Stimulated activated naive CD8-positive, alpha-beta T cell treated with anti-CD3 and anti-CD28 coated beads, Interleukin-15, Interleukin-2, amounts not matched to agents 100 U/mL and 50 U/mL, for 24 hours (primary cell): ENCODE data around the gene BRD2.
"Not testable (repeated sequence)": the region's sequence is repeated elsewhere in the genome, so short reads cannot be mapped to it uniquely, and the experiment has no call there.

Source experiments
- ATAC-seq: fragments of 150-1000 bp; cut with Tn5 transposase; one replicate; pipeline ENCODE4 v1.10.0; 2021
- DNase-seq: peaks from one replicate; pipeline ENCODE4 v3.0.0; 2021

BRD2 gene

DNA sequence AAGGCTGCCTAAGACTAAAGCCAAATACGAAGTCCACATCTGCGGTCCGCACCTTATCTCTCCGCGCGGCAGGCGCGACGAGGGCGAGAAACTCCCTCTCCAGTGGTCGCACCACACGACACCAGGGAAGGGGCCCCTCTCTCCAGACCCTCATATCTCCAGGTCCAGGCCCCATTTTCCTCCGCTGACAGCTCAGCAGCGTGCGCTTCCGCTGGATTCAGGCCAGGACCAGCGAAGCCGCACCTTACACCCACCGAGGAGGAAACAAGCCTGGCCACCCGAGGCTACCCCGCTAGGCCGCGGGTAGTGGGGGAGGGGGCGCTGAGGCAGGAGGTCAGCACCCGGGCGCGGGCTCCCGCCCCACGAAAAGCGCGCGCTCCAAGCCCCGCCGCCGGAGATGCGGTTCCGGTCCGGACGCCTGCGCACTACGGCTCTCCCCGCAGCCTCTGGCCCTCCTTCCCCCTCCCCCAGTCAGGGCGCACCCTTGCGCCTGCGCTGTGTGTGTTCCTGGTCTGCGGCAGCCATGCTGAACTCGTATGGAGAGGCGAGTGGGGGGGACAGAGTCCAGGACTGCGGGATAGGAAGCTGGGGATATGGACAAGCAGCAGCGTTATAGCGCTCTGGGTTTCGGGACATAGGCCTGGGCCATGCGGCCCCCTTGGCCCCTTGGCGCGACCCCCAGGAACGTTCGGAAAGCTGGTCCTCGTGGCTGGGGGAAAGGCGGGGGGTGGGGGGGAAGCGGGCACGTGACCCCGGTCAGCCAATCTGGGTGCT, at the start of gene BRD2:
Gene BRD2 (plus strand): TSS at position 502 of the 774 bp plus-strand sequence. CDS start 4,305 bp downstream, outside the sequence.
- ATAC-seq: peak; percentile 34
- DNase-seq: peak; percentile 97

GRCh38 chr6:32920715-32921114, 47.7 kb upstream of the BRD2 start:
- ATAC-seq: no peak

DNA sequence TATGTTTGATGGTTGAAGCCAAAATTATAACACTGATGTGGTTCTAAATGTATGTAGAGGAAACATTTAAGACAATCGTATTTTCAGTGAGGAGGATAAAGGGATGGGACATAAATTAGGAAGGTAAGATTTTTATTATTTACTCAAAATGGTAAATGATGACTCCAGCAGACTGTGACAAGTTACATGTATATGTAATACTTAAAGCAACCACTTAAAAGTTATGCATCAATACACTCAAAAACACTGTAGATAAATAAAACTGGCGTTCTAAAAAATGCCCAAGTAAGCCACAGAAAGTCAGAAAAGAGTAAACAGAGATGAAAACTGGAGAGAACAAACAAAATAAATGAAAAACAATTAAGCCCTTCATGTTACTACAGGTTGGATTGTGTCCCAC, 46.3 kb upstream of the BRD2 start:
- ATAC-seq (no peak), DNase-seq (no peak)

More at GRCh38 chr6:32920715-32921114, 47.7 kb upstream of the BRD2 start:
- DNase-seq: no peak

DNA sequence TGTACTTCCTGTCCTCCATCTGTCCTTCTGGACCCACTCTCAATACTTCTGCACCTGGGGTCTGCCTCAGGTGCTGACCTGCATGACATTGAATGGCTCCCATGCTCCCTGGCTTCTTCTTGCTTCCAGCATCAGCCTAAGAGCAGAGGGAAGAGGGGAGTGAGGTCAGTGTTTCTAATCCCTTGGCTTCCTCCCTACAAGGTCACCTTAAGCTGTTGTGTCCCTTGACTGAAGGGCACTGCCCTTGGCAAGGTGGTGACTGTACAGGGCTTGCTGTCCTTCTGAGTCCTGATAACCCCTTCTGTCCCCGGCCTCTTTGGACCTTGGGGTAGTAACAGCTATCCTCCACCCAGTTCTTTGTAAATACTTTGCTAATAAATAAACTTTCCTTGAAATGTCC, 37.2 kb upstream of the BRD2 start:
- DNase-seq: no peak

GRCh38 chr6:32932132-32932868, 36.1 kb upstream of the BRD2 start:
- no peak for DNase-seq
- no peak for ATAC-seq

More for the DNA sequence above, 37.2 kb upstream of the BRD2 start:
- ATAC-seq: no peak

GRCh38 chr6:32933661-32934085, 34.7 kb upstream of the BRD2 start:
- peak; percentile 84 for DNase-seq
- peak; percentile 61 for ATAC-seq

- ATAC-seq (no peak), DNase-seq (no peak)
Observed at GRCh38 chr6:32935551-32936238, 32.7 kb upstream of the BRD2 start.

DNA sequence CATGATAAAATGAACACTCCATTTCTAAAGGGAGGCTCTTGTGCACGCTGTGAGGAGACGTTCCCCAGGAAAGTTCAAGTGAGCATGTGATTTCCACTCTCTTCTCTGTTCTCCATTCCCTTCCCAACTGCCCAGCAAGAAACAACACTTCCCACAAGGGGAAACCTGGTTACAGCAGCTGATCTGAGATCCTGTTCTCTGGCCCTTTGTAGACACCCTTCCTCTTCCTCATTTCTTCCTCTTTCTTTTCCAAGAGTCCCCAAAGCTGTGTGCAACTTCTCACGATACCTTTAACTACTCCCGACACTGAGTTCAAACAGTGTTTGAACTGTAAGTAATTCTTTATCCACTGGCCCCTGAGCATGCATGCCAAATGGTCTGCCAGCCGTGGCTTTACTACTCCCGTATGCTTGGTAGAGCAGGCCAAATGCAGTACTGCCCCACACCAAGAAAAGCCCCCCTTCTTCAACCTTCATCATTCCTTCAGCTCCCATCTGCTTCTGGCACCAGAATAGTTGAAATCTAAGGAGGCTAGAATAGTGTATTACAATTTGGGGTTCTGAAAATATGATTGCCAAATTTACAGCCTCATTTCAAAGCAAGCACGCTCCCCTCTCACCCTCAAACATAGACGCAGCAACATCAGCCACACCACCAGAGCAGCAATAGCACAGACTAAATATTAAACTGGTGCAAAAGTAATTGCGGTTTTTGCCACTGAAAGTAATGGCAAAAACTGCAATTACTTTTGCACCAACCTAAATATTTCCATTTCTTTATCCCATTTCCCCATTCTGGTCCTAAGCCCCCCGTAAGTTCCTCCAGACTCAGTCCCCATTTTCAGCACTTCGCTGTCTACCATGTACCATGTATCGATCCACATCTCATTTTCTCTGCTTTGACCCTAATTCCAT, 31.9 kb upstream of the BRD2 start:
- ATAC-seq: no peak
- DNase-seq: no peak

DNA sequence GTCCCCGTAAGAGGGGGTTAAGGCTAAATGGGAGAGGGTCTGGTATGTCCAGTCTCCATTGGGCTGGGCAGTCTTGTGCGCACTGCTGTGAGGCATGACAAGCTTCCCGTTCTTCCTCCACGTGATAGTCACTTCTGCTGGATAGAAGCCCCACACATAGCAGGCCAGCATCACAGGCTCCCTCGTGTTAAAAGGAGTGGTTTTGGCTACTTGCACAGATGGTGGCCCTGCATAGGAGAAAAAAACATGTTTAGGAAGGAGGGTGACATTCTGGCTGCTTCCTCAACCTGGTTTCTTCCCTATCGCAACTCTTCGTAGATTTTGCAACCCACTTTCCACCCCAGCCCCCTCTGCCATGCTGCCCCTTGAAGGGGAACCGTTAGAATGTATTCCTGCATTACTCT, 31.2 kb upstream of the BRD2 start:
- DNase-seq (no peak), ATAC-seq (no peak)

DNA sequence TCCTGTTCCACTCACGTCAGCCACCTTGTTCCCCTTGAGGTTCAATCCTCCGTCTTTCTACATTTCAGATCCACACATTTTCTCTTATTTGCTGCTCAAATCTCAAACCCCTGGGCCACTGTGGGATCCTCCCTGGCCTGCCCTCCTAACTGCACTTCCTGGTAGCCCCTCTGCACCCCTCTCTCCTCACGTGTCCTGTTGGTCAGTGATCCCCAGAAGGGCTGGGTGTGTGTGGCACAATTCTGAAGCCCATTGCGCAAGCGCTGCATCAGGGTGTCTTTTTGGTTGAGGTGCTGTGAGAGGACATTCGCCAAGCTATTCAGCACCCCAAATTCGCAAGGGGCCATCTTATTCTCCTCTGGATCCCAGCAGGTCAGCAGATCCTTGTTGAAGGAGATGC, 29.9 kb upstream of the BRD2 start:
- no peak for DNase-seq
- no peak for ATAC-seq

DNA sequence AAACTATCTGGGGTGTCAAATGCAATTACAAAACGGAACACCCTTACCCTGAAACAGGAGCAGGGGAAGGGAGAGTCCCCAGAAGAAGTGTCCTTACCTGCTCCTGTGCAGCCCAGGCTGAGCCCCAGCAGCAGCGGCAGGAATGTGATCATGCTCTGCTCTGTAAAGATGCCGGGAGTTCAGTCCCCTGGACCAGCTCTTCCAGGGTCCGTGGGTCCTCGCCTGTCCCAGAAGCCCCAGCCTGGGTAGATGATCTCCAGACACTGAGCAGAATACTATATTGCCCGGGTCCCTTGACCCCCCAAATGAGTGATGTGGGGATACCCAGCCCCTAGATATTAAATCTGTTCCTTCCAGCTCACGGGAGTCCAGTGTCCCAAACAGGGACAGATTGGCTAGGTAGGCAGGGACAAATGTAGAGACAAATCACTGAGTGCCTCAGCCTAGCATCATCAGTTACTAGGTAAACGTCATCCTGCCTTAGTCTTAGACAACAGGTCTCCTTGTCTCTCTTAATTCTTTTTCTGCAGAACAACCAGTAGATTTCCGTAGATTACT, 27.7 kb upstream of the BRD2 start, which contains the start of gene HLA-DMB:
Gene HLA-DMB (minus strand): TSS at position 373 of the 558 bp plus-strand sequence. CDS start 221 bp downstream, at position 152.
- peak; percentile 81 for ATAC-seq
- DNase-seq: peak; percentile 47

DNA sequence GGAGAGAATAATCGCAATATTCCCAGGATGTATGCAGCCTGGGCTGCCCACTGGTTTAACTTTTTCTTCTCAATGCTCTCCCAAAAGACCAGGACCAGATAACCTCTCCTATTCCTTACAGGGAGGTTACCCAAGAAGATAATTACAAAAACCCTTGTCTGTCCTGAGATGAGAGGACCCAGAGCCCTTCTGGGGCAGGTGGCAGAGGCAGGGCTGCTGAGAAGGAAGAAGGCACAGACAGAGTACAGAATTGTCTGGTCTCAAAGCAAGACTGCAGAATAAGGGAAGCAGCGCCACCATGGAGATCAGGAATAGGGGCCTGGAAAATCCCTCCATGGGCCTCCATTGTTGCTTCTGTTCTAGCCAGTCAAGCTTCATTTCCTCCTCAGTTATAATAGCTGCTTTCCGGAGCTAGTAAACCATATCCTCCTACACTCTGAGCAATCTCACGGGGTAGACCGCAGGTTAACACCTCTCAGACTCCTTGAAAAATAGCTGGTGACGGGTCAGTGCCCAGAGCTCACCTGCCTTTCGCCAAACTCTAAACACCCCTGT, 27.1 kb upstream of the BRD2 start:
- ATAC-seq: peak; percentile 73
- peak; percentile 62 for DNase-seq

DNA sequence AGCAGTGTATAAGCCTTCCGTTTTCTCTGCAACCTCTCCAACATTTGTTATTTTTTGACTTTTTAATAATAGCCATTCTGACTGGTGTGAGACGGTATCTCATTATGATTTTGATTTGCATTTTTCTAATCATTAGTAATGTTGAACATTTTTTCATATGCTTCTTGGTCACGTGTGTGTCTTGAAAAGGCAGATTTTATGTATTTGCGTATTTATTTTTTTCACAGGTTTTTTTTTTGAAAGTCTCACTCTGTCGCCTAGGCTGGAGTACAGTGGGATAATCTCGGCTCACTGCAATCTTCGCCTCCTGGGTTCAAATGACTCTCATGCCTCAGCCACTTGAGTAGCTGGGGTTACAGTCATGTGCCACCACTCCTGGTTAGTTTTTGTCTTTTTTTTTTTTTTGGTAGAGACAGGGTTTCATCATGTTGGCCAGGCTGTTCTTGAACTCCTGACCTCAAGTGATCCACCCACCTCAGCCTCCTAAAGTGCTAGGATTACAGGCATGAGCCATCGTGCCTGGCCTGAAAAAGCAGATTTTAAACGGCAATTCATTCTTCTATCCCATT, 25.8 kb upstream of the BRD2 start:
- not testable (repeated sequence) for DNase-seq

DNA sequence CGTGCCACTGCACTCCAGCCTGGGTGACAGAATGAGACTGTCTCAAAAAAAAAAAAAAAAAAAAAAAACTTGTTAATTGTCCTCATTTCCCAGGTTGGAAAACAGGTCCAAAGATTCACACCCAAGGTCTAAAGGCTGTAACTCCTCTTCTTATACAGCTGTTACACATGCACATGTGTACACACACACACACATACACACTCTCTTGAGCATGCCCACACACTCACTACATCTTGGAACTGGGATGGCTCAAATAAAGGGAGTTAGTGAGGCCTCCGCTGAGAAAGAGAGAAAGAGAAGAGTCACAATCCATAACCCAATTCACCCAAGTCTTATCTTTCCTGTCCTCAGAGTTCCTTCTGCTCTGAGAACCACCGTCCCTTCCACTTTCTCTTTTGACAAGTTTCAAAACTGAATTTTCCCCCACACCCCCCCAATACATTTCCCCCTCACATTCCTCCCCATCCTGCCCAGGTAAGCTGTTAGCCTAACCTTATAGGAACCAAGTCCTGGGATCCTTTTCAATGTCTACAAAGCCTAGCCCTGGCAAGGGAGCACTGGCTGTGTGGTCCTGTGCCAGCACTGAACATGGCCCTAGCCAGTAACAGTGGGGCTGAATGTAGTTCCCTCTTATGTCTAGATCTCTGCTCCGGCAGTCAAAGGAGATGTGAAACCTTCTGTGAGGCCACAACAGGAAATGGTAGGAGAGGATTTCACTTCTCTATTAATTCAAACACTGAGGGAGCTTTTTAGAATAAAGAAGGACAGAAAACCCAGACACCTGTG, 24.3 kb upstream of the BRD2 start:
- DNase-seq (peak; percentile 49), ATAC-seq (peak; percentile 61)

More for the DNA sequence above, 25.8 kb upstream of the BRD2 start:
- ATAC-seq: not testable (repeated sequence)

GRCh38 chr6:32945108-32945760, 23.2 kb upstream of the BRD2 start:
- peak; percentile 78 for DNase-seq
- ATAC-seq: peak; percentile 50

DNA sequence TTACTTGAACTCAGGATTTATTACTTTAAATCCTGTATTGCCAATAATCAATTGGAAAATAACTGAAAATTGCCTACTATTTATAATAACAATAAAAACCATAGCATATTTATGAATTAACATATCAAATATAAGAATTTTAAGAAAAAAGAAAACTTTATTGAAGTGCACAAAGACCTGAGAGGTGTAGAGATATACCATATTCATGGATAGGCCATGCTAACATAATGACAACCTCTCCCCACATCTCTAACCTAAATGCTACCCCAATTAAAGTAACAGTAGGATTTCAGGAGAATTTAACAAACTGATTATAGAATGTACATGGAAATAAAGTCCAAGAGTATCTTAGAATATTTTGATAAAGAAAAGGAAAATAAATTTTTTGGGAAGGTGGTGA, 22.4 kb upstream of the BRD2 start:
- DNase-seq (no peak), ATAC-seq (no peak)

- ATAC-seq: no peak
- DNase-seq: no peak
Observed at GRCh38 chr6:32946893-32947292, 21.5 kb upstream of the BRD2 start.

DNA sequence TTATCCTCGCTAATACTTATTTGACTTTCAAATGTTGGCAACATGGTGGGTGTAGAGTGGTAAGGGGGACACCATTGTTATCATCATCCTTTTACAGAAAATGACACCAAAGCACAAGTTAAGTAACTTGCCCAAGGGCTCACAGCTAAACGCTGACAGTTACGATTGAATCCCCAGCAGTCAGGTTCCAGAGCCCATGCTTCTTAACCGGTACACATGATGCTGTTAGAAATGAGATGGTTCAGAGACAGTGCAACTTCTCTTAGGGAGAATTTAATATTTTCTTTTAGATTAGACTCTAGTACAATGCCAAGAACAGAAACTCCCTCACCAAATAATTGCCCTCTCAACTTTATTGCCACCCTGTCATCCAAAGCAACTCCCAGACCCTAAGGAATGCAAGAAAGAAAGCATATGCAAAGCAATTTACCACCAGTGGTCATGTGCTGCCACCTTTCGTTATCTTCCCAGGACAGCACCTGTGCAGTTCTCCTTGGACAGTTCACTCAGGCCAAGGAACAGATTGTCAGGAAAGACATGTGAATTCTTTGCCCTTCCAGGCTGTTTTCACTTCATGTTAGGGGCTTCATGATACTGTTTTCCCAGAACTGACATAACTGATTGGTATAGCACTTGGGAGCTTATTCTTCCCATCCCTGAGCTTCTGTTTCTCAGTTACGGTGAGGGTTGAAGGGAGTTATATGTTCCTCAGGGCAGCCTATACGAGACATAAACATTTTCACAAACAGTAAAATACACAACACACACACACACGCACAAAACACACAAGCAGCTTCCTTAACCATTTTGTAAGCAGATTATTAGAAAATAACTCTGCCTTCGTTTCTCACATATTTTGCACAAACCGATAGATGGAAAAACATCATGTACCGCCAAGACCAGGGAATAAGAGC, 20.6 kb upstream of the BRD2 start:
- DNase-seq (peak; percentile 35), ATAC-seq (no peak)
